Mononuclear cell (primary cell): ENCODE results near the gene SF3B3. TPM values are rescaled to one million over a fixed set of nuclear protein-coding genes. Genes with fewer than 3 reads are reported as not detected.
"Not testable (repeated sequence)": the region's sequence is repeated elsewhere in the genome, so short reads cannot be mapped to it uniquely, and the experiment has no call there.

Experiments used
- H3K27me3 ChIP-seq: 2 replicates; pipeline ENCODE4 v1.6.0; 2011; ENCODE audit warnings: low read length, control low read depth; ENCODE audit not compliant: insufficient read depth
- H3K4me1 ChIP-seq: 2 replicates; pipeline ENCODE4 v1.5.1; 2011; ENCODE audit warnings: mild to moderate bottlenecking, low read length, control low read depth; ENCODE audit not compliant: insufficient read depth
- H3K4me3 ChIP-seq: 2 replicates; pipeline ENCODE4 v1.5.1; 2011; ENCODE audit warnings: mild to moderate bottlenecking, low read length, moderate library complexity
- H3K9me3 ChIP-seq: 2 replicates; pipeline ENCODE4 v1.5.1; 2011; ENCODE audit warnings: low read depth, mild to moderate bottlenecking, control low read depth, low read length
- total RNA-seq: library from RNA; depleted of rRNA; stranded (reverse); fragments of >200 nt; gene quantifications from one replicate; pipeline ENCODE4 v1.2.3, GENCODE V29; 2012

SF3B3 gene
- total RNA-seq, 1 donor = 77.6 TPM

- no peaks in the 10 kb centered on the region for H3K4me1 ChIP-seq
- H3K27me3 ChIP-seq = no peaks in the 10 kb centered on the region
- H3K9me3 ChIP-seq = no peaks in the 10 kb centered on the region
- H3K4me3 ChIP-seq = no peak overlapping the region
Measured at GRCh38 chr16:70604407-70605282, 81.0 kb downstream of the SF3B3 start.

- no peaks in the 10 kb centered on the region for H3K4me1 ChIP-seq
- H3K4me3 ChIP-seq = no peak overlapping the region
- no peaks in the 10 kb centered on the region for H3K9me3 ChIP-seq
- H3K27me3 ChIP-seq = no peaks in the 10 kb centered on the region
Measured at GRCh38 chr16:70605283-70605657, 81.7 kb downstream of the SF3B3 start.

- no peaks in the 10 kb centered on the region for H3K4me1 ChIP-seq
- no peak overlapping the region for H3K4me3 ChIP-seq
- H3K9me3 ChIP-seq = no peaks in the 10 kb centered on the region
- H3K27me3 ChIP-seq = no peaks in the 10 kb centered on the region
Measured at GRCh38 chr16:70608521-70608920, 84.9 kb downstream of the SF3B3 start.

- no peaks in the 10 kb centered on the region for H3K27me3 ChIP-seq
- no peaks in the 10 kb centered on the region for H3K4me1 ChIP-seq
- H3K9me3 ChIP-seq = no peaks in the 10 kb centered on the region
- H3K4me3 ChIP-seq = no peak overlapping the region
Measured at GRCh38 chr16:70610273-70611223, 86.9 kb downstream of the SF3B3 start.

GRCh38 chr16:70611224-70611598 is 87.6 kb downstream of the SF3B3 start:
- Histone ChIP-seq H3K9me3 (no peaks in the 10 kb centered on the region), H3K27me3 (no peaks in the 10 kb centered on the region), H3K4me1 (no peaks in the 10 kb centered on the region), H3K4me3 (no peak overlapping the region)

- no peak overlapping the region for H3K4me3 ChIP-seq
- no peaks in the 10 kb centered on the region for H3K4me1 ChIP-seq
- H3K9me3 ChIP-seq = no peaks in the 10 kb centered on the region
- no peaks in the 10 kb centered on the region for H3K27me3 ChIP-seq
Measured at GRCh38 chr16:70611785-70612303, 88.2 kb downstream of the SF3B3 start.

- Histone ChIP-seq H3K4me1 (no peaks in the 10 kb centered on the region), H3K27me3 (no peaks in the 10 kb centered on the region), H3K9me3 (no peaks in the 10 kb centered on the region), H3K4me3 (no peak overlapping the region)
Measured at GRCh38 chr16:70612931-70613330, 89.3 kb downstream of the SF3B3 start.

GRCh38 chr16:70614208-70614951 is 90.8 kb downstream of the SF3B3 start:
- no peaks in the 10 kb centered on the region for H3K4me1 ChIP-seq
- H3K9me3 ChIP-seq = no peaks in the 10 kb centered on the region
- H3K27me3 ChIP-seq = no peaks in the 10 kb centered on the region
- H3K4me3 ChIP-seq = no peak overlapping the region

GRCh38 chr16:70615945-70616344 is 92.3 kb downstream of the SF3B3 start:
- Histone ChIP-seq H3K9me3 (no peaks in the 10 kb centered on the region), H3K27me3 (no peaks in the 10 kb centered on the region), H3K4me3 (no peak overlapping the region), H3K4me1 (no peaks in the 10 kb centered on the region)

GRCh38 chr16:70621864-70622263 is 98.2 kb downstream of the SF3B3 start:
- H3K4me1 ChIP-seq, H3K9me3 ChIP-seq, H3K27me3 ChIP-seq, H3K4me3 ChIP-seq: not testable (repeated sequence)

Other genes with a start within 250 kb of the SF3B3 start
- 8.8 TPM for gene AARS1, start 234.3 kb upstream of the SF3B3 start, total RNA-seq
- 37.4 TPM for gene DDX19B, start 224.6 kb upstream of the SF3B3 start, total RNA-seq
- 32.7 TPM for gene DDX19A, start 176.9 kb upstream of the SF3B3 start, total RNA-seq
- gene ST3GAL2, start 84.7 kb upstream of the SF3B3 start, total RNA-seq = 18.5 TPM
- 9.2 TPM for gene FCSK, start 69.2 kb upstream of the SF3B3 start, total RNA-seq
- 19.2 TPM for gene COG4, start 262 bp upstream of the SF3B3 start, total RNA-seq
- gene IL34, start 122.7 kb downstream of the SF3B3 start, total RNA-seq = 0.52 TPM
- gene MTSS2, start 162.2 kb downstream of the SF3B3 start, total RNA-seq = 3.5 TPM